ENCODE results near the gene MRPS23. TPM values are rescaled to one million over a fixed set of nuclear protein-coding genes. Genes with fewer than 3 reads are reported as not detected.

MRPS23 gene
- total and polyA plus RNA-seq, 2 of the 13 experiments (the other 11 are each of a cell fraction or from before 2014, with no cell fraction given), result 63.2 to 181 TPM

GRCh38 chr17:57855391-57856035, 5.7 kb upstream of the MRPS23 start (continued):
- TF ChIP-seq ZNF879 (CRISPR knock-in tag; IDR thresholded peaks at IDR 0.05) (no peak), DR1 (CRISPR knock-in tag; IDR thresholded peaks at IDR 0.05) (no peak), NBN (conservative IDR thresholded peaks at IDR 0.05) (no peak), NFYC (CRISPR knock-in tag; IDR thresholded peaks at IDR 0.05) (no peak), PLRG1 (conservative IDR thresholded peaks at IDR 0.05) (no peak), ZNF451 (CRISPR knock-in tag; IDR thresholded peaks at IDR 0.05) (0 out of 2 replicates have a peak, but pooled peaks have one; percentile 26), ZEB1 (IDR thresholded peaks at IDR 0.05; ENCODE audit: insufficient replicate concordance, low read depth) (peak; percentile 89), TEAD2 (CRISPR knock-in tag; IDR thresholded peaks at IDR 0.05) (no peak), THYN1 (CRISPR knock-in tag; IDR thresholded peaks at IDR 0.05; ENCODE audit: borderline replicate concordance, low read depth) (no peak), ZNF746 (CRISPR knock-in tag; IDR thresholded peaks at IDR 0.05) (peak; percentile 85), KAT2B (IDR thresholded peaks at IDR 0.05; ENCODE audit: borderline replicate concordance, low read depth, low read length) (no peak), NR2F6 (IDR thresholded peaks at IDR 0.05) (peak; percentile 69; the same call in 1 of the 2 replicates), NR2F6 (CRISPR knock-in tag; IDR thresholded peaks at IDR 0.05) (peak; percentile 81), RFX3 (CRISPR knock-in tag; IDR thresholded peaks at IDR 0.05) (no peak), MXI1 (IDR thresholded peaks at IDR 0.05; ENCODE audit: borderline replicate concordance, low read depth, low read length) (no peak), ZNF598 (CRISPR knock-in tag; IDR thresholded peaks at IDR 0.05; ENCODE audit: borderline replicate concordance) (0 out of 2 replicates have a peak, but pooled peaks have one; percentile 46), ARNT (IDR thresholded peaks at IDR 0.05) (no peak), KIAA2018 (CRISPR knock-in tag; IDR thresholded peaks at IDR 0.05; ENCODE audit: borderline replicate concordance) (0 out of 2 replicates have a peak, but pooled peaks have one; percentile 35), KAT8 (CRISPR knock-in tag; IDR thresholded peaks at IDR 0.05) (peak; percentile 76), ZFP1 (CRISPR knock-in tag; IDR thresholded peaks at IDR 0.05) (peak; percentile 72; the same call in 1 of the 2 replicates), SIX4 (CRISPR knock-in tag; IDR thresholded peaks at IDR 0.05) (peak; percentile 95), SKI (IDR thresholded peaks at IDR 0.05; ENCODE audit: partially characterized antibody) (peak; percentile 96), HNRNPUL1 (IDR thresholded peaks at IDR 0.05; ENCODE audit: low read depth, low read length) (no peak)
- TF ChIP-seq, protein P1, sequence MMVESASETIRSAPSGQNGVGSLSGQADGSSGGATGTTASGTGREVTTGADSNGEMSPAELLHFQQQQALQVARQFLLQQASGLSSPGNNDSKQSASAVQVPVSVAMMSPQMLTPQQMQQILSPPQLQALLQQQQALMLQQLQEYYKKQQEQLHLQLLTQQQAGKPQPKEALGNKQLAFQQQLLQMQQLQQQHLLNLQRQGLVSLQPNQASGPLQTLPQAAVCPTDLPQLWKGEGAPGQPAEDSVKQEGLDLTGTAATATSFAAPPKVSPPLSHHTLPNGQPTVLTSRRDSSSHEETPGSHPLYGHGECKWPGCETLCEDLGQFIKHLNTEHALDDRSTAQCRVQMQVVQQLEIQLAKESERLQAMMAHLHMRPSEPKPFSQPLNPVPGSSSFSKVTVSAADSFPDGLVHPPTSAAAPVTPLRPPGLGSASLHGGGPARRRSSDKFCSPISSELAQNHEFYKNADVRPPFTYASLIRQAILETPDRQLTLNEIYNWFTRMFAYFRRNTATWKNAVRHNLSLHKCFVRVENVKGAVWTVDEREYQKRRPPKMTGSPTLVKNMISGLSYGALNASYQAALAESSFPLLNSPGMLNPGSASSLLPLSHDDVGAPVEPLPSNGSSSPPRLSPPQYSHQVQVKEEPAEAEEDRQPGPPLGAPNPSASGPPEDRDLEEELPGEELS (CRISPR knock-in tag; IDR thresholded peaks at IDR 0.05), result peak; percentile 98

Data from HepG2 (cell line).